WI38 (cell line): ENCODE results near the gene NDRG4.

Experiments
- H3K4me3 ChIP-seq: 2 replicates; pipeline ENCODE4 v1.5.1; 2011; ENCODE audit warnings: low read depth, mild to moderate bottlenecking, control low read depth, low read length
- CTCF ChIP-seq: IDR thresholded peaks from 2 replicates; pipeline ENCODE4 v1.5.1; 2012; ENCODE audit warnings: low read depth, mild to moderate bottlenecking, control low read depth, low read length

The NDRG4 gene

GRCh38 chr16:58497468-58497867, 2.5 kb upstream of the NDRG4 start:
- no peak overlapping the region for H3K4me3 ChIP-seq
- TF ChIP-seq CTCF: no peak

- TF ChIP-seq CTCF: no peak
- H3K4me3 ChIP-seq: no peak overlapping the region
Measured at GRCh38 chr16:58497935-58498334, 2.0 kb upstream of the NDRG4 start.

DNA sequence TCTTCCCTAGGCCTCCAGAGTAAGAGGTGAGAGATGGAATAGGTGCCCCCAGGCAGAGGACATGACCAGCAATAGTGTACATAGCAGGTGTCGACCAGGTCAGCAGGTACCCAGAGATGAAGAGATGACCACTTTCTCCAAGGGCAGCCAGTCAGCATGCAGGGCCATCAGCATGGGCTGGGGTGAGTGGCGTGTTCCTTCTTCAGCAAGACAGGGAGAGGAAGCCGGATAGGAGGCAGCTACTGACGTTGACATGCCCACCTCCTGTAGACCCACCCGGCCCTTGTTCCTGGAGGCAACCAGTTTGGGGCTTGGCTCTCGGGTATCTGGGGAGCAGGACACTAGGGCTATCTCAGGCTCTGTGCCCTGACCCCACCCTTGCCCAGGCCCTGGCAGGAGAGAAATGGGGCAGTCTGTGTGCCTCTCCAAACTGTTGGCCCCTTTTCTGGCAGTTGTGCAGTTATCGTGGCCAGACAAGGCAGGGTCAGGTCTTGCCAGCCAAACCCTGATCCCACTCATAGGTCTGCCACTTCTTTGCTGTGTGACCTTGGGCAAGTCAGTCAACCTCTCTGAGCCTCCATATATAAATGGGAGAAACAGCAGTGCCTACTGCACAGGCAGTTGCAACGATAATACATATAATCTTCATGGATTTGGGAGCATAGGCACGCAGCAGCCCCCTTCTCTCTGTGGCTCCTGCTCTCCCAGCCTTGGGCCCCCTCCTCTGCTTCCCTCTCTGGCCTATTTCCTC, 1.4 kb upstream of the NDRG4 start:
- no peak overlapping the region for H3K4me3 ChIP-seq
- no peak for TF ChIP-seq CTCF

- no peak for TF ChIP-seq CTCF
- no peak overlapping the region for H3K4me3 ChIP-seq
Measured at GRCh38 chr16:58499092-58499511, 841 bp upstream of the NDRG4 start.

DNA sequence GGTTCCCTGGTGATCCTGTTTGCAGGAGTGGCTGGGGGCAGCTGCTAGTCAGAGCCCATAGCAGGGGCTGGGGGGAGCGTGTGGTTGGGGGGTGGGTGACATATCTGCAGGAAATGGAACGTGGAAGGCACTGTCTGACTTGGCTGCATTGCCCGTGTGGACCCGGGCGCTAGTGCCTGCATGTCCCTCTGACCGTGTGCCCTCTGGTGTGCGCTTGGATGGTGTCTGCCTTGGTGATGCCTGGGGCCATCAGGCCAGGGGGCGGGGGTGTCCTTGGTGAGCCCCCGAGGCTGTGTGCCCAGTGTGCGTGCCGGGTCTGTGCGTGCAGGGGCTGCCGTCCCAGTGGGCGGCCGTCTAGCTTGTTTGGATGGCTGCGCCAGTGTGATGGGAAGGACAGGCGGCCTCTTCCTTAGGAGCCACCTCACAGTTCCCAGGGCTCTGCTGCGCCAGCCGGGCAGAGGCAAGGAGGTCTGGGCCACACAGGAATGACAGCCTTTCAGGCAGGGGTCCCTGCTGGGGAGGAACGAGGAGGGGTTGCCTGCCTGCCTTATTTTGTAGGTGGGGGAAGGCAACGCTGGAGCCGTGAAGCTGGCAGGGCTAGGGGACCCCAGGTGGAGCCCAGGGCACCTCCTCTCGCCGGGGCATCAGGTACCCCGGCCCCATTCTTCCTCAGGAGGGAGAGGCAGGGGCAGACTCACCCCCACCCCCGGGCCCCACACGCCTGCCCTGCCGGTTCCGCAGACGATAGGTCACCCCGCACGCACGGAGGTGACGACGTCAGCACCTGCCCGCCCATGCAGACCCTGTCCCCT, 693 bp downstream of the NDRG4 start:
- peak overlapping the region; percentile 64 for H3K4me3 ChIP-seq
- no peak for TF ChIP-seq CTCF

DNA sequence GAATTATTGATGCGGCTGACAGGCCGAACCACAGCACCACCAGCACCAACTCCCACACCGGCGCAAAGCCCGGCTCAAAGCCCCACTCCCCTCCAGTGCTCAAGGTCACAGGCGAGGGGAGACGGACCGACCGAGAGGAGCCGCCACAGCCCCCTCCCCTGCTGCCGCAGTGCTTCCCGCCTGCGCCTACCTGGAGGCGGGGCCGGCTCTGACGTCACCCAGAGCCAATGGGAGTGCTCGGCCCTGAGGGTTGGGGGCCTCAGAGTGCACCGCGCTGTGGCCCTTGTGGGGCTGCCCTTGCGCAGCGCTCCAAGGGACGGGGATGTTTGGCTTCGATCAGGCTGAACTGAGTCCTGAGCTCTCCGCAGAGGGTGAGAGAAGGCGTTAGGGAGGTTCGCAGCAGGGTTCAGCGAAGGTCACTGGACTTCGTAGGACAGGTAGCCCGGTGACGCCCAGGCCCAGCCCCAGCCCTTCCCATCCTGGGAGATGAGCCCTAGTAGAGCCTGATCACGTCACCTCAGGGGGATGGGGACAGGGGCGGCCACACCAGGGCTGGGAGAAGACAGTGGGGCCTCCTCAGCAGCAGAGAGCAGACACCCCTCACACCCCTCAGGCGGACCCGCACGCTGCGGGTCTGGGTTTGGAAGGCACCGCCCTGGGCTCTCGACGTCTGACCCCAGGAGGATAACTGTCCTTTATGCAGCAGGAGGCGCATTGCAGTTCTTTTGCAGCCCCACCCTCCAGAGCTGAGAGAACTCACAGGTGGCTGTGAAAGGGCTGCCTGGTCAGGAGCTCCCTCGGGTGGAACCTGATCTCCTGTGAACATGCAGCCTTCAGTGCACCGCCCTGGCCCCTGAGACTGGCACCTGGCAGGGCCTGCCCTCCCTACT, 1.5 kb downstream of the NDRG4 start:
- TF ChIP-seq CTCF: no peak
- peak overlapping the region; percentile 64 for H3K4me3 ChIP-seq
